ENCODE data around the gene CLEC17A. TPM values are rescaled to one million over a fixed set of nuclear protein-coding genes. Genes with fewer than 3 reads are reported as not detected.

The CLEC17A gene
- total RNA-seq, 1 donor from 2014 or later = not detected

GRCh38 chr19:14555918-14556661 is 26.8 kb upstream of the CLEC17A start:
- DNase-seq (ENCODE audit: low spot score) = no peak

DNA sequence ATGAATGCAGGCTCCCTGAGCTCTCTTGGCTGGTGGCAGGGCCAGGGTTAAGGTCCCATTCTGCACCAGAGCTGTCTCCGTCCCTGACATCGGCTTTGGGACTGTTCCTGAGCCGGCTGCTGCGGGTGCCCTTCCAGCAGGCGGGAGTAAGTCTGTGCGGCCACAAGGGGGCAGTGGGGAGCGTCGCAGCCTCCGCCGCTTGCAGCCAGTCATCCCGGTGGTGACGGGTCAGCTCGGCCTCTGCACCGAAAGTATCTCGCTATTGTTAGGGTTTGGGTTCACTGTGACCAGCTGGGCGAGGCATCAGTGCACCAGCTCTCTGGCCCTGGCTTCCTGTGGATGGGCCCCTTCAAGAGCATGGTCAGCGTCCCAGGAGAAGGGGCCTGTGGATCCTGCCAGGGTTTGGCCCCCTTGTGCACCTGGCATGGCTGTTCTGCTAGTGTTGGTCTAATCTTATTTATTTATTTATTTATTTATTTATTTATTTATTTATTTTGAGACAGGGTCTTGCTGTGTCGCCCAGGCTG is 26.2 kb upstream of the CLEC17A start:
- Mint-ChIP-seq H3K36me3 (ENCODE audit: low read depth) (no peaks in the 10 kb centered on the region), H3K27ac (ENCODE audit: unreplicated experiment) (peak overlapping the region; percentile 80), H3K4me3 (ENCODE audit: unreplicated experiment) (peak overlapping the region; percentile 42), H3K27me3 (ENCODE audit: low read depth) (no peaks in the 10 kb centered on the region), H3K4me1 (ENCODE audit: low read depth) (peaks cover 37% of the 10 kb centered on the region), H3K9me3 (ENCODE audit: low read depth) (no peaks in the 10 kb centered on the region)
- TF ChIP-seq, protein P1, sequence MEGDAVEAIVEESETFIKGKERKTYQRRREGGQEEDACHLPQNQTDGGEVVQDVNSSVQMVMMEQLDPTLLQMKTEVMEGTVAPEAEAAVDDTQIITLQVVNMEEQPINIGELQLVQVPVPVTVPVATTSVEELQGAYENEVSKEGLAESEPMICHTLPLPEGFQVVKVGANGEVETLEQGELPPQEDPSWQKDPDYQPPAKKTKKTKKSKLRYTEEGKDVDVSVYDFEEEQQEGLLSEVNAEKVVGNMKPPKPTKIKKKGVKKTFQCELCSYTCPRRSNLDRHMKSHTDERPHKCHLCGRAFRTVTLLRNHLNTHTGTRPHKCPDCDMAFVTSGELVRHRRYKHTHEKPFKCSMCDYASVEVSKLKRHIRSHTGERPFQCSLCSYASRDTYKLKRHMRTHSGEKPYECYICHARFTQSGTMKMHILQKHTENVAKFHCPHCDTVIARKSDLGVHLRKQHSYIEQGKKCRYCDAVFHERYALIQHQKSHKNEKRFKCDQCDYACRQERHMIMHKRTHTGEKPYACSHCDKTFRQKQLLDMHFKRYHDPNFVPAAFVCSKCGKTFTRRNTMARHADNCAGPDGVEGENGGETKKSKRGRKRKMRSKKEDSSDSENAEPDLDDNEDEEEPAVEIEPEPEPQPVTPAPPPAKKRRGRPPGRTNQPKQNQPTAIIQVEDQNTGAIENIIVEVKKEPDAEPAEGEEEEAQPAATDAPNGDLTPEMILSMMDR (IDR thresholded peaks at IDR 0.05) = peak; percentile 97
- no peak for DNase-seq (ENCODE audit: low spot score)

More at GRCh38 chr19:14555918-14556661, 26.8 kb upstream of the CLEC17A start:
- H3K9me3 Mint-ChIP-seq (ENCODE audit: low read depth) = no peaks in the 10 kb centered on the region
- peak overlapping the region; percentile 80 for H3K27ac Mint-ChIP-seq (ENCODE audit: unreplicated experiment)
- H3K4me3 Mint-ChIP-seq (ENCODE audit: unreplicated experiment) = peak overlapping the region; percentile 42
- H3K27me3 Mint-ChIP-seq (ENCODE audit: low read depth) = no peaks in the 10 kb centered on the region
- TF ChIP-seq, protein P1 (IDR thresholded peaks at IDR 0.05) = no peak
- H3K36me3 Mint-ChIP-seq (ENCODE audit: low read depth) = no peaks in the 10 kb centered on the region
- peaks cover 40% of the 10 kb centered on the region for H3K4me1 Mint-ChIP-seq (ENCODE audit: low read depth)

- no peak for DNase-seq (ENCODE audit: low spot score)
- Mint-ChIP-seq H3K36me3 (ENCODE audit: low read depth) (no peaks in the 10 kb centered on the region), H3K4me3 (ENCODE audit: unreplicated experiment) (no peak overlapping the region), H3K9me3 (ENCODE audit: low read depth) (no peaks in the 10 kb centered on the region), H3K27me3 (ENCODE audit: low read depth) (no peaks in the 10 kb centered on the region), H3K4me1 (ENCODE audit: low read depth) (peaks cover 36% of the 10 kb centered on the region), H3K27ac (ENCODE audit: unreplicated experiment) (peak overlapping the region; percentile 61)
- TF ChIP-seq, protein P1 (IDR thresholded peaks at IDR 0.05) = no peak
These were observed 24.4 kb upstream of the CLEC17A start for GRCh38 chr19:14558370-14559066.

GRCh38 chr19:14559916-14560775 is 22.7 kb upstream of the CLEC17A start:
- peak overlapping the region; percentile 51 for H3K27ac Mint-ChIP-seq (ENCODE audit: unreplicated experiment)
- H3K4me1 Mint-ChIP-seq (ENCODE audit: low read depth) = peaks cover 36% of the 10 kb centered on the region
- H3K4me3 Mint-ChIP-seq (ENCODE audit: unreplicated experiment) = no peak overlapping the region
- TF ChIP-seq, protein P1 (IDR thresholded peaks at IDR 0.05) = no peak
- H3K36me3 Mint-ChIP-seq (ENCODE audit: low read depth) = peaks cover 1% of the 10 kb centered on the region
- no peaks in the 10 kb centered on the region for H3K9me3 Mint-ChIP-seq (ENCODE audit: low read depth)
- no peaks in the 10 kb centered on the region for H3K27me3 Mint-ChIP-seq (ENCODE audit: low read depth)
- no peak for DNase-seq (ENCODE audit: low spot score)

- TF ChIP-seq, protein P1 (IDR thresholded peaks at IDR 0.05) = no peak
- no peaks in the 10 kb centered on the region for H3K27me3 Mint-ChIP-seq (ENCODE audit: low read depth)
- H3K4me3 Mint-ChIP-seq (ENCODE audit: unreplicated experiment) = no peak overlapping the region
- peak overlapping the region; percentile 51 for H3K27ac Mint-ChIP-seq (ENCODE audit: unreplicated experiment)
- H3K4me1 Mint-ChIP-seq (ENCODE audit: low read depth) = peaks cover 35% of the 10 kb centered on the region
- H3K9me3 Mint-ChIP-seq (ENCODE audit: low read depth) = no peaks in the 10 kb centered on the region
- H3K36me3 Mint-ChIP-seq (ENCODE audit: low read depth) = peaks cover 1% of the 10 kb centered on the region
- DNase-seq (ENCODE audit: low spot score) = no peak
These were observed 22.1 kb upstream of the CLEC17A start for GRCh38 chr19:14560776-14561108.
